HG03558 (cell line): Measurements from ENCODE around the gene CACNG5.

Experiments
- ATAC-seq: cut with Tn5 transposase; IDR thresholded peaks from one replicate; pipeline ENCODE4 v1.9.1; 2021; ENCODE audit warnings: moderate number of reproducible peaks; ENCODE audit not compliant: unreplicated experiment; ENCODE audit errors: extremely low read depth

CACNG5 gene

DNA sequence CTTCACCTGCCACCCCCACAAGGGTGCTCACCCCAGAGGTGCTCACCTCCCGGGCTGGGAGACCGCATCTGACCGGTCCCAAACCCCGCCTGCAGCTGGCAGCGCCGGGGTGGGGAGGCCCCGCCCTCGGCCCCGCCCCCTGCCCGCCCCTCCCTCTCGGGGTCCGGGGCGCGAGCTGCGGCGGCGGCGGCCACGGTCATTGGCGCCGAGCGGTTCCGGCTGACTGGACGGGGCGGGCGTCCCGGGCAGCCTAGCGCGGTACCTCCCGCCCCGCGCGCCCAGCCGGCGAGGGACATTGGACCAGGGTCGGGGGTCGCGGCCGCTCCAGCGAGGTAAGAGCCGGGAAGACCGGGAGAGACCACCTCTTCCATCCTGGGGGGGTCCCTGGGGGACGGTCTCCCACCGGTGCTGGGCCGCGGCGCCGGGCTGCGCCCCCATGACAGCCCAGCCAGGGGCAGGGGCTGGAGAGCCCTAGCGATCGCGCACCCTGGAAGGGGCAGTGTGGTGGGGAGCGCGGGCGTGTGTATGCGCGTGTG lies at the start of gene CACNG5:
CACNG5 (plus strand) TSS at position 199 of the 536 bp plus-strand sequence. CDS start 42,216 bp downstream, outside the sequence.
- no peak for ATAC-seq

- no peak for ATAC-seq
These were observed 48.8 kb upstream of the CACNG5 start for GRCh38 chr17:66786107-66786506.

GRCh38 chr17:66787914-66788313 lies 47.0 kb upstream of the CACNG5 start:
- ATAC-seq, result no peak

GRCh38 chr17:66789093-66789492 lies 45.8 kb upstream of the CACNG5 start:
- no peak for ATAC-seq

GRCh38 chr17:66789961-66790437 lies 44.9 kb upstream of the CACNG5 start:
- no peak for ATAC-seq

- ATAC-seq, result no peak
These were observed 44.3 kb upstream of the CACNG5 start for GRCh38 chr17:66790501-66791061.

DNA sequence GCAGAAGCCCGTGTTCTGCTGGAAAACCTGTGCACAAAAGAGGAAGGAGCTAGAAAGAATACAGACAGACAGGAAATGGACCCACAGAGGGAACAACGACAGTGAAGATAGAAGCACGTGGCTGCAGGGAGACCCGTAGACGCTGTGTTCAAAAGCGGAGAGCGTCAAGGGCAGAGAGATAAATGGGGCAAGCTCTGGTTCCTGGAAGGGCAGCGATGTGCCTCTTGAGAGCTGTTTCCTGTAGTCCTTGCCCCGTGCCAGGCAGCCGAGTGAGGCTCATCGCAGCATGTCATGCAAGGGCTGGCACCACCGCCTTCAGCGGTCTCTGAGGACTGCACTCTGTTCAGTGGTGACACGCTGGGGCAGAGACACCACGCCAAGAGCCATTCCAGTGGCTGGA lies 43.6 kb upstream of the CACNG5 start:
- ATAC-seq, result no peak

GRCh38 chr17:66793814-66794213 lies 41.1 kb upstream of the CACNG5 start:
- no peak for ATAC-seq

DNA sequence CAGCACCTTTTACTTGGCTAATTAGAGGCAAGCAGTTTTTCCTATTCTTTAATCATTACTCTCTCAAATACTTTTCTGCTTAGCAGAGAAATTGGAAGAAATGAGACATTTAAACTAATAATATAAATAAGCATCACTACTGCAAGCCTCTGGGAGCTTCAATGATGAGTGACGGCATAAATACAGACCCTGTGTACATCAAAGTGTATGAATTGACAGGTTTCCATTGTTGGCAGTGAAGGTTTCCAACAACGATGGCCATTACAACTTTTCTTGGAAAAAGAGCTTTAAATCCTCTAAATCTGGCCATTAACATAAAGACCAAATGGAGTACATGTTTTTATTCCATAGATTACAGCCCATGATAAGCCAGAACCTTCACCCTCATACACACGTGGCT lies 39.4 kb upstream of the CACNG5 start:
- ATAC-seq, result no peak

DNA sequence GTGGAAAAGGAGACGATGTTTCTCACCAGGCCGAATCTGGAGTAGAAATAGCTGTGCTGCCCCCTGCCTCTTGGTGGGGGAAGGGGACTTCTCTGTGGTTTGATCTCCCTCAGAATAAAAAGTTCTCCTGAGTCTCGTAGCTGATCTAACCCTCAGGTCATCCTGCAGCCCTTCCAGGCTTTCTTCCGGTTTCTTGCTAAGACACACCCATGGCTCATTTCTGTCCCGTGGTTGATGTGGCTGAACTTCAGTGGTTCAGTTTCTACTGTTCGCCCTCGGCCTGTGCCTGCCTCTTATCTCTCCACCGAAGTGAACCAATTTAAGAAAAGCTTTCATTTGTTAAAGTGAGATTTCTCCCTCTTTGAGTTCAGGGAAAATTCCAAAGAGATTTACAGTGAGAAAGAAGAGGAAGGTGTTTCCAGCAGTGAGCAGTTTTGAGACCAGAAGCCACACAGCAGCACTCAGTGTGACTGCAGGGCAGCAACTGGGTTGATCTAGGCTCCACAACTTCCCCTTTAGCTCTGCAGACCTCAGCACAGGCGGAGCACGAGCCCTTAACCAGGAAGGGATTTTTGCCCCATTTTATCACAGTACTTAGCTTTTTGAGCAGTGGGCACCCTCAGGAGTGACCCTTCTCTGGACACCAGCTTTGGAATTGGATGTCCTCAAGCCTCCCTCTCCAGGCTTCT lies 34.9 kb upstream of the CACNG5 start:
- ATAC-seq, result no peak

- no peak for ATAC-seq
These were observed 31.4 kb upstream of the CACNG5 start for GRCh38 chr17:66803474-66803951.

GRCh38 chr17:66805567-66805966 lies 29.4 kb upstream of the CACNG5 start:
- no peak for ATAC-seq

DNA sequence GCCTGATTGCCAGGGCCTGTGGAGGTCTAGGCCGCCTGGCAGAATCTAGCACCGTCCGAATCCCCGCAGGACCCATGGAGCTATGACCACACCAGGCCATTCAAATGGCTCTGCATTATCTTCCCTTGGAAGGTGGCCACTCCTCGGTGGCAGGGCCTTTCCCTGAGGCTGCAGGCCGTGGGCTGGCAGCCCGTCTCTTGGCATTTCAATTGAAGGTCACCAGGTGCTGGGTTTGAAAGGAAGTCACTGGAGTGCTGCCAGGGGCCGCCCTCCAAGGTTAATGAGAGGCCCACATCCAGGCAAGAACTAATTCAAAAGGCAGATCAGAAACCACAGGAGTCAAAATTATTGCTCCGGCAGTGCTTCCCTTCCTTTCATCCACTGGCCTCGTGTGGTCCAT lies 27.7 kb upstream of the CACNG5 start:
- no peak for ATAC-seq

GRCh38 chr17:66809408-66809807 lies 25.5 kb upstream of the CACNG5 start:
- ATAC-seq, result no peak

GRCh38 chr17:66810951-66811682 lies 23.8 kb upstream of the CACNG5 start:
- ATAC-seq, result no peak

GRCh38 chr17:66811683-66812054 lies 23.2 kb upstream of the CACNG5 start:
- no peak for ATAC-seq

DNA sequence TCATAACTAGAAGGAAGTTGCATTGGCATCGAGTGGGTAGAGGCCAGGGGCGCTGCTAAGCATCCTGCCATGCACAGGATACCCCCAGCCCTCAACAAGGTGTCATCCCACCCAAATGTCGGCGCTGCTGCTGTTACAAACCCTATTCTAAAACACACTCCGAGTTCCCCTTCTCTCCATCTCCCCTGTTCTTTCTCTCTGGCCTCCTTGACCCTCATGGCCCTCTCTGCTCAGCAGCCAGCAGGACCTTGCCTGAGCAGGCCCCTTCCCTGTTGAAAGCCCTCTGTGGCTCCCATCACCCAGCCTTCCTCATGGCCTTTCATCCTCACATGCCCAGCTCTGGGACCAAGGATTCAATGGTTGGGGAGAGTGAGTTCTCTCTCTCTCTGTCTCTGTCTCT lies 22.3 kb upstream of the CACNG5 start:
- no peak for ATAC-seq

DNA sequence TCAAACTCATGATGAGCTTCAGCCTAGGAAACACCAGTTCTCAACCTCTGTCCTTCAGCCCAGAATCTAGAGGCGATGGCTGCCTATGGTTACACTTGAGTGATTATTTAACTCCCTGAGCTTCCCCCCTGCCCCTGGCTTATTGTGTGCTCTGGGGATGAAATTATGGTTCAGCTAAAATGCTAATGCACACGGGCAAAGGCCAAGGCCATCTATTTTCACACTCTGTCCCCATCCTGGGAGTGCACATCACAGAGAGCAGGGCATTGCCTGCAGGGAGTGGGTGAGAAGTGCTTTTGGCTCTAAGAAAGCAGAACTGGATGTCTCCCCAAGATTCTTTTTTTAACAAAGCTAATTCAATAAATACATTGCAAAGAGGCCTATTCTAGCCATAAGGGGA lies 21.6 kb upstream of the CACNG5 start:
- no peak for ATAC-seq

DNA sequence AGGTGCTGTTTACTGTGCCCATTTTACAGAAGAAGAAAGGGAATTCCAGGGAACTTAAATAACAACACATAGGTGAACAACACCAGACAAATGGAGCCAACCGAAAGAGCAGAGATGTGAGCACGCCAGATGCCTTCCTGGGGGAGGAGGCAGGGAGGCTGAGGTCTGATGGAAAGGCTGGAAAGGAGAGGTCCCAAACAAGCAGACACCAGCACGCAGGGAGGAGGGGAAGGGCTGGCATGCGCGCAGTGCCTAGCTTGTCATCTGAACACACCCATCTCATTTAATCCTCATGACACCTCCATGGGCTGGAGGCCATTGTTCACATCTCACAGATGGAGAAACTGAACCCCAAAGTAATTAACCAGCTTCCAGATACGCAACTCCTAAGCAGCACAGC lies 20.9 kb upstream of the CACNG5 start:
- ATAC-seq, result no peak

- ATAC-seq, result no peak
These were observed 20.3 kb upstream of the CACNG5 start for GRCh38 chr17:66814570-66814969.

- no peak for ATAC-seq
These were observed 17.2 kb upstream of the CACNG5 start for GRCh38 chr17:66817750-66818149.
